HepG2 (cell line): ENCODE results near the gene HSD11B1L. TPM values are rescaled to one million over a fixed set of nuclear protein-coding genes. Genes with fewer than 3 reads are reported as not detected.

Experiments used
- ATAC-seq: fragments of 200-7000 bp; cut with Tn5 transposase; 3 replicates; pipeline ENCODE4 v1.9.1; 2020; ENCODE audit warnings: mild to moderate bottlenecking, moderate library complexity
- BruUV-seq: library from RNA; stranded (reverse); fragments of 400-500 nt; replicated peaks from 2 replicates; lab custom pipeline; 2021; lab: Mats Ljungman, UMichigan
- CTCF ChIA-PET: fragments of 300-600 bp; formaldehyde crosslinking; extraction: SDS; loops from one replicate; lab custom pipeline; 2021; ENCODE audit warnings: low total read pairs, inconsistent platforms, low intra/inter-chr PET ratio; lab: Yijun Ruan, JAX
- POLR2A ChIA-PET: fragments of 350-600 bp; sonication (Branson Sonifier 250); formaldehyde crosslinking; loops from one replicate; lab custom pipeline; 2020; ENCODE audit warnings: antibody characterized with exemption, inconsistent platforms; lab: Yijun Ruan, JAX
- DNase-seq: peaks from one replicate; pipeline ENCODE4 v3.0.0-alpha.2; 2015; ENCODE audit warnings: low spot score
- FAIRE-seq: peaks from 3 replicates; lab custom pipeline; 2011; peaks lifted over from hg19 to GRCh38; lab: Jason Lieb, UNC
- H2AFZ ChIP-seq: one replicate; pipeline ENCODE4 v1.6.1; 2011; ENCODE audit warnings: low read length, inconsistent platforms
- H3K27ac ChIP-seq: fragments of 300-600 bp; 3 replicates; pipeline ENCODE4 v1.8.0; 2011; ENCODE audit warnings: mixed run types, mild to moderate bottlenecking, mixed read lengths, low read length, inconsistent platforms; ENCODE audit not compliant: insufficient read depth; ENCODE audit errors: extremely low read length
- H3K27me3 ChIP-seq, 2 experiments: fragments of 200-600 bp in 1 of 2; 2 replicates in 1 of 2; 3 replicates in 1 of 2; pipeline versions ENCODE4 v1.6.0 to v1.8.0; 2011; ENCODE audit warnings: low read length in 2 of 2, mild to moderate bottlenecking in 2 of 2, moderate library complexity in 2 of 2, inconsistent platforms in 1 of 2; ENCODE audit not compliant: insufficient read depth in 2 of 2, control insufficient read depth in 1 of 2
- H3K36me3 ChIP-seq, 2 experiments: fragments of 200-600 bp in 1 of 2; replicated peaks in 1 of 2; 2 replicates in 1 of 2; 3 replicates in 1 of 2; pipeline versions ENCODE4 v1.5.1 to v1.8.0; 2011; ENCODE audit warnings: low read length in 2 of 2, inconsistent platforms in 1 of 2; ENCODE audit not compliant: insufficient read depth in 2 of 2, control insufficient read depth in 1 of 2
- H3K4me1 ChIP-seq: 2 replicates; pipeline ENCODE4 v1.5.1; 2012; ENCODE audit warnings: low read length, inconsistent platforms; ENCODE audit not compliant: insufficient read depth
- H3K4me2 ChIP-seq: 2 replicates; pipeline ENCODE4 v1.6.0; 2011; ENCODE audit warnings: low read depth, low read length, inconsistent platforms
- H3K4me3 ChIP-seq, 3 experiments: fragments of 200-600 bp in 1 of 3; sonication (generic), shearing (Covaris generic) in 1 of 3; replicated peaks in 1 of 3; 2 replicates each; pipeline ENCODE4 v1.5.1; 2011 to 2016; ENCODE audit warnings: low read length in 3 of 3, inconsistent platforms in 2 of 3, low read depth in 2 of 3, mild to moderate bottlenecking in 2 of 3, control low read depth in 1 of 3, mixed read lengths in 1 of 3; ENCODE audit not compliant: insufficient read depth in 1 of 3
- H3K79me2 ChIP-seq: one replicate; pipeline ENCODE4 v1.6.1; 2011; ENCODE audit warnings: low read length, inconsistent platforms; ENCODE audit not compliant: insufficient read depth
- H3K9ac ChIP-seq: 2 replicates; pipeline ENCODE4 v1.6.0; 2011; ENCODE audit warnings: mild to moderate bottlenecking, low read depth, low read length, inconsistent platforms; ENCODE audit not compliant: insufficient read depth
- H3K9me3 ChIP-seq: 2 replicates; pipeline ENCODE4 v1.5.1; 2012; ENCODE audit warnings: mild to moderate bottlenecking, low read length
- H4K20me1 ChIP-seq: 2 replicates; pipeline ENCODE4 v1.6.0; 2011; ENCODE audit warnings: inconsistent platforms, mild to moderate bottlenecking, low read length, moderate library complexity; ENCODE audit not compliant: insufficient read depth
- CBX2 ChIP-seq, 2 experiments: fragments of 200-600 bp in 1 of 2; sonication (generic); formaldehyde crosslinking in 1 of 2; IDR thresholded peaks; 2 replicates each; pipeline versions ENCODE4 v1.7.0 to v1.8.1; 2018 to 2022; ENCODE audit warnings: low read depth in 2 of 2, low read length in 1 of 2, mild to moderate bottlenecking in 1 of 2, missing genetic modification reagents in 1 of 2
- FIP1L1 ChIP-seq: fragments of 200-400 bp; formaldehyde crosslinking; IDR thresholded peaks from 2 replicates; pipeline ENCODE4 v1.6.1; 2018; ENCODE audit warnings: low read depth, mild to moderate bottlenecking, low read length, moderate library complexity, borderline replicate concordance; ENCODE audit not compliant: insufficient read depth
- FOXC1 ChIP-seq: sonication (generic); formaldehyde crosslinking; IDR thresholded peaks from 2 replicates; pipeline ENCODE4 v1.8.0; 2022; ENCODE audit warnings: mild to moderate bottlenecking, missing genetic modification reagents, borderline replicate concordance
- FOXM1 ChIP-seq: sonication (generic); formaldehyde crosslinking; IDR thresholded peaks from 2 replicates; pipeline ENCODE4 v1.5.0; 2020; ENCODE audit warnings: missing genetic modification reagents
- KDM4B ChIP-seq: sonication (generic); formaldehyde crosslinking; IDR thresholded peaks from 2 replicates; pipeline ENCODE4 v1.4.0; 2020; ENCODE audit warnings: missing genetic modification reagents
- NAIF1 ChIP-seq: sonication (generic); formaldehyde crosslinking; IDR thresholded peaks from 2 replicates; pipeline ENCODE4 v1.5.0; 2020; ENCODE audit warnings: mild to moderate bottlenecking, missing genetic modification reagents, borderline replicate concordance
- NFATC3 ChIP-seq: sonication (generic); formaldehyde crosslinking; IDR thresholded peaks from 2 replicates; pipeline ENCODE4 v1.5.1; 2020; ENCODE audit warnings: mild to moderate bottlenecking, missing genetic modification reagents
- NFYB ChIP-seq: sonication (generic); formaldehyde crosslinking; IDR thresholded peaks from 2 replicates; pipeline ENCODE4 v1.4.0; 2020; ENCODE audit warnings: missing genetic modification reagents
- PHB2 ChIP-seq: fragments of 450-650 bp; IDR thresholded peaks from 2 replicates; pipeline ENCODE4 v1.6.1; 2018; ENCODE audit not compliant: partially characterized antibody
- SP1 ChIP-seq, 2 experiments: fragments of 450-650 bp in 1 of 2; sonication (generic) in 1 of 2; formaldehyde crosslinking in 1 of 2; IDR thresholded peaks; 2 replicates each; pipeline versions ENCODE4 v1.4.0 to v1.6.1; 2016 to 2020; ENCODE audit warnings: missing genetic modification reagents in 1 of 2
- TCF7 ChIP-seq: sonication (generic); IDR thresholded peaks from 2 replicates; pipeline ENCODE4 v1.6.1; 2016; ENCODE audit warnings: antibody characterized with exemption, low read depth
- U2AF2 ChIP-seq: fragments of 200-400 bp; formaldehyde crosslinking; IDR thresholded peaks from 2 replicates; pipeline ENCODE4 v1.6.1; 2017; ENCODE audit warnings: low read depth, mild to moderate bottlenecking, low read length
- XRCC5 ChIP-seq: fragments of 200-400 bp; formaldehyde crosslinking; optimal IDR thresholded peaks from 2 replicates; pipeline ENCODE3; 2017; ENCODE audit warnings: mild to moderate bottlenecking, low read length
- ZBTB42 ChIP-seq: sonication (generic); formaldehyde crosslinking; IDR thresholded peaks from 2 replicates; pipeline ENCODE4 v1.5.0; 2020; ENCODE audit warnings: mild to moderate bottlenecking, missing genetic modification reagents
- ZNF614 ChIP-seq: IDR thresholded peaks from 2 replicates; pipeline ENCODE4 v1.6.1; 2018; ENCODE audit warnings: missing biosample characterization, missing genetic modification reagents, inconsistent platforms, borderline replicate concordance
- WGBS: methylation state at CpG from one replicate; pipeline ENCODE4 v1.1.6; 2017; ENCODE audit warnings: low lambda C conversion rate; 5-methylcytosine and 5-hydroxymethylcytosine counted together
- in situ Hi-C: cut with HindIII; loops from 2 replicates; pipeline ENCODE4 v1.10.0; 2017; ENCODE audit warnings: low pct_unique_long_range_greater_than_20kb; ENCODE audit not compliant: extremely low pct_ligation_motif_present
- intact Hi-C: fragments of 100-400 bp; cut with micrococcal nuclease; formaldehyde crosslinking; loops from one replicate; pipeline ENCODE4 v1.10.0; 2022; ENCODE audit not compliant: unreplicated experiment
- polyA plus RNA-seq, 8 experiments: library from polyadenylated mRNA; depleted of rRNA in 3 of 8; stranded (reverse) in 7 of 8; unstranded in 1 of 8; fragments of >200 nt; fragmentation: Illumina TruSeq in 4 of 8; extraction: Trizol in 4 of 8; gene quantifications; 2 replicates each; pipeline versions ENCODE4 v1.2.1 to v1.2.3, GENCODE V29; 2011 to 2016; ENCODE audit warnings: low read depth in 4 of 8, missing spikeins in 1 of 8, mixed read lengths in 1 of 8; ENCODE audit not compliant: insufficient read depth in 1 of 8
- total RNA-seq, 5 experiments: library from RNA; depleted of rRNA; stranded (reverse); fragments of >200 nt; fragmentation: Illumina TruSeq; extraction: Trizol; gene quantifications; 2 replicates each; pipeline ENCODE4 v1.2.3, GENCODE V29; 2016; ENCODE audit warnings: low read depth in 1 of 5
- TF ChIP-seq, protein P1 (sequence below): sonication (generic); formaldehyde crosslinking; IDR thresholded peaks from 2 replicates; pipeline ENCODE4 v1.4.0; 2020; ENCODE audit warnings: low read depth, mild to moderate bottlenecking, missing genetic modification reagents
- TF ChIP-seq, protein P2 (sequence below): sonication (generic); formaldehyde crosslinking; IDR thresholded peaks from 2 replicates; pipeline ENCODE4 v1.8.1; 2023; ENCODE audit warnings: mild to moderate bottlenecking, missing genetic modification reagents
- TF ChIP-seq, protein P3 (sequence below): sonication (generic); formaldehyde crosslinking; IDR thresholded peaks from 2 replicates; pipeline ENCODE4 v1.5.0; 2020; ENCODE audit warnings: missing genetic modification reagents
- TF ChIP-seq, protein P4 (sequence below): sonication (generic); formaldehyde crosslinking; IDR thresholded peaks from 2 replicates; pipeline ENCODE4 v1.8.0; 2022; ENCODE audit warnings: mild to moderate bottlenecking, missing genetic modification reagents; ENCODE audit not compliant: insufficient replicate concordance

HSD11B1L gene
- total and polyA plus RNA-seq, 2 of the 13 experiments (the other 11 are each of a cell fraction or from before 2014, with no cell fraction given) = 2.8 to 3.9 TPM

DNA sequence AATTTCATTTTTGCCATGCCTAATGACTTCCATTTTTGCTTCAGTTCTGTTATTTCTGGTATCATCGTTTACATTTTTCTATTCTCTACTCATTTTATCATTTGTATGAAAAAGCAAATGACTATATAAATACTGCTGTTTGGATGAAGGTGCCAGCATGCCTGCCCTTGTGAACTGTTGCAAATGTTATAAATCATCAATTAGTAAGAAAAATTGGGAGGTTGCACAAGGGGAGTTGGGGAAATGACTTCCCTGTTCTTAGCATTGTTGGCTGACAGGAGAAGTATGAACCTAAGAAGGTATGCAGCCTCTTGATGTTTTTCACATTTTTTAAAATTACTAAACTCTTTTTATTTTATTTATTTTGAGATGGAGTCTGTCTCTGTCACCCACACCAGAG lies 42.9 kb upstream of the HSD11B1L start (continued):
- TF ChIP-seq, protein P1, sequence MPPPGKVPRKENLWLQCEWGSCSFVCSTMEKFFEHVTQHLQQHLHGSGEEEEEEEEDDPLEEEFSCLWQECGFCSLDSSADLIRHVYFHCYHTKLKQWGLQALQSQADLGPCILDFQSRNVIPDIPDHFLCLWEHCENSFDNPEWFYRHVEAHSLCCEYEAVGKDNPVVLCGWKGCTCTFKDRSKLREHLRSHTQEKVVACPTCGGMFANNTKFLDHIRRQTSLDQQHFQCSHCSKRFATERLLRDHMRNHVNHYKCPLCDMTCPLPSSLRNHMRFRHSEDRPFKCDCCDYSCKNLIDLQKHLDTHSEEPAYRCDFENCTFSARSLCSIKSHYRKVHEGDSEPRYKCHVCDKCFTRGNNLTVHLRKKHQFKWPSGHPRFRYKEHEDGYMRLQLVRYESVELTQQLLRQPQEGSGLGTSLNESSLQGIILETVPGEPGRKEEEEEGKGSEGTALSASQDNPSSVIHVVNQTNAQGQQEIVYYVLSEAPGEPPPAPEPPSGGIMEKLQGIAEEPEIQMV = no peak
- TF ChIP-seq FIP1L1 = no peak
- TF ChIP-seq, protein P2, sequence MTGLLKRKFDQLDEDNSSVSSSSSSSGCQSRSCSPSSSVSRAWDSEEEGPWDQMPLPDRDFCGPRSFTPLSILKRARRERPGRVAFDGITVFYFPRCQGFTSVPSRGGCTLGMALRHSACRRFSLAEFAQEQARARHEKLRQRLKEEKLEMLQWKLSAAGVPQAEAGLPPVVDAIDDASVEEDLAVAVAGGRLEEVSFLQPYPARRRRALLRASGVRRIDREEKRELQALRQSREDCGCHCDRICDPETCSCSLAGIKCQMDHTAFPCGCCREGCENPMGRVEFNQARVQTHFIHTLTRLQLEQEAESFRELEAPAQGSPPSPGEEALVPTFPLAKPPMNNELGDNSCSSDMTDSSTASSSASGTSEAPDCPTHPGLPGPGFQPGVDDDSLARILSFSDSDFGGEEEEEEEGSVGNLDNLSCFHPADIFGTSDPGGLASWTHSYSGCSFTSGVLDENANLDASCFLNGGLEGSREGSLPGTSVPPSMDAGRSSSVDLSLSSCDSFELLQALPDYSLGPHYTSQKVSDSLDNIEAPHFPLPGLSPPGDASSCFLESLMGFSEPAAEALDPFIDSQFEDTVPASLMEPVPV (CRISPR knock-in tag) = no peak
- no peak for TF ChIP-seq NFATC3
- no peak for TF ChIP-seq ZBTB42
- TF ChIP-seq, protein P3, sequence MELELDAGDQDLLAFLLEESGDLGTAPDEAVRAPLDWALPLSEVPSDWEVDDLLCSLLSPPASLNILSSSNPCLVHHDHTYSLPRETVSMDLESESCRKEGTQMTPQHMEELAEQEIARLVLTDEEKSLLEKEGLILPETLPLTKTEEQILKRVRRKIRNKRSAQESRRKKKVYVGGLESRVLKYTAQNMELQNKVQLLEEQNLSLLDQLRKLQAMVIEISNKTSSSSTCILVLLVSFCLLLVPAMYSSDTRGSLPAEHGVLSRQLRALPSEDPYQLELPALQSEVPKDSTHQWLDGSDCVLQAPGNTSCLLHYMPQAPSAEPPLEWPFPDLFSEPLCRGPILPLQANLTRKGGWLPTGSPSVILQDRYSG = no peak
- TF ChIP-seq XRCC5 = no peak
- TF ChIP-seq PHB2 = no peak

DNA sequence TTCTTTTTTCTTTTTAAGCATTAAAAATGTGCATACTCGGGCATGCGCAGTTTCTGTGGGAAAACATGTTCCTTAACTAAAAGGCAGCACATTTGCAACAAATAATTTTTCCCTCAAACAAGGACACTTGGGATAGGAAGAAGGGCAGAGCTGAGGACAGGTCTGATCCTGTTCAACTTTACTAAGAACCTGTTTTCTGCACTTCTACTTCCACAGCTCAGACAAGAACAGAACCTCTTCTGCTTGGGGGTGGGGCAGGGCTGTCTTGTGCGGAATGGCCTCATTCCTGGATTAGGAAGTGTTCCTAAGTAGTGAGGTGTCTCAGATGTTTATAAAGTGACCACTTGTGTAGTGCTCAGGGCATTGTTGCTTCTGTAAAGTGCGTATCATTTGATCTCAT lies 39.7 kb upstream of the HSD11B1L start:
- BruUV-seq = no TSS peak
- no peak overlapping the region for H2AFZ ChIP-seq
- no peak overlapping the region for H3K4me3 ChIP-seq
- H4K20me1 ChIP-seq = peaks cover 56% of the 10 kb centered on the region
- ATAC-seq (no peak), DNase-seq (no peak), FAIRE-seq (no peak)
- TF ChIP-seq CBX2 (IDR thresholded peaks at IDR 0.05; ENCODE audit: low read depth, low read length) = no peak
- no peak for TF ChIP-seq CBX2 (CRISPR knock-in tag; IDR thresholded peaks at IDR 0.05; ENCODE audit: low read depth)
- no peak for TF ChIP-seq FOXC1 (CRISPR knock-in tag)
- TF ChIP-seq, protein P4, sequence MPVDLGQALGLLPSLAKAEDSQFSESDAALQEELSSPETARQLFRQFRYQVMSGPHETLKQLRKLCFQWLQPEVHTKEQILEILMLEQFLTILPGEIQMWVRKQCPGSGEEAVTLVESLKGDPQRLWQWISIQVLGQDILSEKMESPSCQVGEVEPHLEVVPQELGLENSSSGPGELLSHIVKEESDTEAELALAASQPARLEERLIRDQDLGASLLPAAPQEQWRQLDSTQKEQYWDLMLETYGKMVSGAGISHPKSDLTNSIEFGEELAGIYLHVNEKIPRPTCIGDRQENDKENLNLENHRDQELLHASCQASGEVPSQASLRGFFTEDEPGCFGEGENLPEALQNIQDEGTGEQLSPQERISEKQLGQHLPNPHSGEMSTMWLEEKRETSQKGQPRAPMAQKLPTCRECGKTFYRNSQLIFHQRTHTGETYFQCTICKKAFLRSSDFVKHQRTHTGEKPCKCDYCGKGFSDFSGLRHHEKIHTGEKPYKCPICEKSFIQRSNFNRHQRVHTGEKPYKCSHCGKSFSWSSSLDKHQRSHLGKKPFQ = no peak
- no peak for TF ChIP-seq NFYB (CRISPR knock-in tag)
- TF ChIP-seq SP1 (IDR thresholded peaks at IDR 0.05) = no peak
- no peak for TF ChIP-seq SP1 (CRISPR knock-in tag; IDR thresholded peaks at IDR 0.05)
- no peak for TF ChIP-seq FOXM1 (CRISPR knock-in tag)
- TF ChIP-seq ZNF614 (CRISPR knock-in tag) = no peak
- no peak for TF ChIP-seq ZBTB42
- TF ChIP-seq KDM4B = no peak
- TF ChIP-seq U2AF2 = no peak
- no peak for TF ChIP-seq NAIF1 (CRISPR knock-in tag)
- TF ChIP-seq TCF7 = no peak
- ChIA-PET POLR2A (interaction anchor here (2.5 kb wide), 1 partner anchor 18 kb away, joined by 13 read pairs; the partner anchor contains the start of genes SAFB and SAFB2), CTCF (no interaction called here)
- H3K27ac ChIP-seq = no peak overlapping the region
- WGBS = 99% methylated on average over 4 of the region's 4 CpGs
- H3K9me3 ChIP-seq = no peaks in the 10 kb centered on the region
- no peak overlapping the region for H3K9ac ChIP-seq
- peaks cover 75% of the 10 kb centered on the region for H3K79me2 ChIP-seq
- no peak overlapping the region for H3K4me2 ChIP-seq
- intact Hi-C loops = no loop called here
- no peaks in the 10 kb centered on the region for H3K27me3 ChIP-seq
- in situ Hi-C loops = no loop called here
- H3K4me1 ChIP-seq = peaks cover 23% of the 10 kb centered on the region
- peaks cover 31 to 72% of the 10 kb centered on the region in 2 experiments for H3K36me3 ChIP-seq
